Measurements from ENCODE around the gene SIM2. TPM values are rescaled to one million over a fixed set of nuclear protein-coding genes. Genes with fewer than 3 reads are reported as not detected.

Gene SIM2
- total and polyA plus RNA-seq, 2 experiments from 2014 or later, result 0.16 to 0.49 TPM

DNA sequence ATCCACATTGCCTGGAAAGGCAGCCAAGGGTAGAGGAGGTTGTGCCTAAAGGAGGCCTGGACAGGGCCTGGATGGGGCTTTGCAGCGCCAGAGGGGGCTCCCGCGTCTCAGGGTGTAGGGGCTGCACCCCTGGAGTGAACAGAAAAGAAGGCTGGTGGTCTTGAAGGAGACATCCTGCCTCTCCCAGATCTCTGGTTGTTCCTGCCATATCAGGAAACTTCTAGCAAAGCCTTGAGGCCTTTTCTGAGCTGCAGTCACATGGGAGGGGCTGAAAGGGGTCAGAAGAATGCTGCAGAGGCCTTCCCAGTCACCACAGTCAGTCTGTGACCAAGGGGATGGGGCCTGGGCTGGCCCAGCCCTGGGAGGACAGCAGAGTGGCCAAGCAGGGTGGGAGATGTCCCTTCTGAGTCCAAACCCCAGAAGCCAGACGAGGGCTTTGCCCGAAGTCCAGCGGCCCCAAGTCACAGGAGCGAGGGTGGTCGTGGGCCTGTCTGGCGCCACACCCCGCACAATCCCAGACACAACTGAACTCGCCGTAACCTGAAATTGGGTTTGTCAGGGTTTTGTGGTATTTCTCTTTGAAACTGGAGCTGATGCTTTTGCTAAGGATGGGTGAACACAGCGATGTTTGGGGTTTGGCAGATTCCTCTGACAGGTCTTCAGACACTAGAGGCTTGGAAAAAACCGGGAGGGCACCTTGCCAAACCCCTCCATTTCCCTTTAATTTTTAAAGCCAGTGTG is 29.6 kb downstream of the SIM2 start:
- Histone ChIP-seq H3K27me3 (ENCODE audit: insufficient read depth) (no peaks in the 10 kb centered on the region), H3K27ac (ENCODE audit: low read depth) (no peak overlapping the region), H3K4me2 (no peak overlapping the region), H3K36me3 (ENCODE audit: insufficient read depth) (no peaks in the 10 kb centered on the region), H3K9me2 (ENCODE audit: insufficient read depth) (no peaks in the 10 kb centered on the region), H3K4me3 (no peak overlapping the region), H3F3A (replicated peaks; ENCODE audit: low read depth) (no peaks in the 10 kb centered on the region), H4K20me1 (replicated peaks; ENCODE audit: insufficient read depth) (no peaks in the 10 kb centered on the region), H3K79me2 (replicated peaks; ENCODE audit: insufficient read depth) (no peaks in the 10 kb centered on the region), H3K4me1 (ENCODE audit: insufficient read depth) (no peaks in the 10 kb centered on the region), H2AFZ (0 out of 2 replicates have a peak overlapping the region, but pooled peaks have one; percentile 32)
- no peak overlapping the region for H3K27ac Mint-ChIP-seq
- H3K27me3 Mint-ChIP-seq (ENCODE audit: insufficient read depth, low read depth, poor library complexity), result peaks cover 2% of the 10 kb centered on the region
- TF ChIP-seq EZH2 (IDR thresholded peaks at IDR 0.05; ENCODE audit: low read depth, unreplicated experiment), result no peak
- H3K4me3 Mint-ChIP-seq, result no peak overlapping the region
- DNase-seq (ENCODE audit: low spot score), result no peak
- ATAC-seq, result no peak
- H3K9me3 Mint-ChIP-seq, result no peaks in the 10 kb centered on the region; the same call in 2 of the 3 replicates
- H3K36me3 Mint-ChIP-seq (ENCODE audit: low read depth), result no peaks in the 10 kb centered on the region
- no peaks in the 10 kb centered on the region for H3K4me1 Mint-ChIP-seq

DNA sequence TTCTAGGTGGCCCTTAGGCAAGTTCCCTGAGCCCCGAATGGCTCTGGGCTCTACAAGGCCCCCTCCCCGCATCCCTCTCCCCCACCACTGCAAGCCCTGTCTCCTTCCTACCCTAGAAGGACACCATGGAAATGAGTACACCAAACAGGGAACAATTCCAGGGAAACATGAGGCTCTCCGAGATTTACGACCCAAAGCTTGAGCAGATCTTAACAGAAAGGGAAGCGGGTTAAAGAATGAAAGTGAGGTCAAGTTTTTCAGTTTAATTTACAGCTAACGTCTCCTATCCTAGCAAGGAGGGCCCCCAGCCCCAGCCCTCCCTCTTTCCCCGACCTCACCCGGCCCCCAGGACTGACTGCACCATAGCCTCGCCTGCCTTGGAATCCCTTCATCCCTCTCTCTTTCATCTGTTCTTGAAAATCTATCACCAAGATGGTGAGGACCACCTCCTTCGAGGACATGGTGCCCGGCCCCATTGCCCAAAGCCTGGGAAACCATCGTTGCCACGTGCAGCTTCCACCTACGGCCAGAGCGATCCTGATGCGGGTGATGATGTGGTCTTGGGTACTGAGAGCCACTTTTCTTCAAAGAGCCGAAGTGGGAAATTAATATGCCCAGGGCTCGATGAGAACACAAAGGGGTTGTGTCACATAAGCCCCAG is 30.5 kb downstream of the SIM2 start:
- DNase-seq (ENCODE audit: low spot score) (no peak), ATAC-seq (no peak)
- Histone ChIP-seq H3K4me2 (no peak overlapping the region), H3K9me2 (ENCODE audit: insufficient read depth) (no peaks in the 10 kb centered on the region), H3K27me3 (ENCODE audit: insufficient read depth) (no peaks in the 10 kb centered on the region), H3F3A (replicated peaks; ENCODE audit: low read depth) (no peaks in the 10 kb centered on the region), H3K36me3 (ENCODE audit: insufficient read depth) (no peaks in the 10 kb centered on the region), H4K20me1 (replicated peaks; ENCODE audit: insufficient read depth) (no peaks in the 10 kb centered on the region), H3K79me2 (replicated peaks; ENCODE audit: insufficient read depth) (no peaks in the 10 kb centered on the region), H3K4me1 (ENCODE audit: insufficient read depth) (no peaks in the 10 kb centered on the region), H3K27ac (ENCODE audit: low read depth) (no peak overlapping the region), H3K4me3 (no peak overlapping the region), H2AFZ (no peak overlapping the region)
- no peaks in the 10 kb centered on the region for H3K36me3 Mint-ChIP-seq (ENCODE audit: low read depth)
- no peaks in the 10 kb centered on the region for H3K4me1 Mint-ChIP-seq
- no peaks in the 10 kb centered on the region for H3K27me3 Mint-ChIP-seq (ENCODE audit: insufficient read depth, low read depth, poor library complexity)
- no peak overlapping the region for H3K27ac Mint-ChIP-seq
- no peaks in the 10 kb centered on the region for H3K9me3 Mint-ChIP-seq
- H3K4me3 Mint-ChIP-seq, result no peak overlapping the region
- no peak for TF ChIP-seq STAT1 (IDR thresholded peaks at IDR 0.05; ENCODE audit: unreplicated experiment)
- TF ChIP-seq CREB1 (CRISPR knock-in tag; IDR thresholded peaks at IDR 0.05; ENCODE audit: low read depth), result no peak
- TF ChIP-seq, protein P1, sequence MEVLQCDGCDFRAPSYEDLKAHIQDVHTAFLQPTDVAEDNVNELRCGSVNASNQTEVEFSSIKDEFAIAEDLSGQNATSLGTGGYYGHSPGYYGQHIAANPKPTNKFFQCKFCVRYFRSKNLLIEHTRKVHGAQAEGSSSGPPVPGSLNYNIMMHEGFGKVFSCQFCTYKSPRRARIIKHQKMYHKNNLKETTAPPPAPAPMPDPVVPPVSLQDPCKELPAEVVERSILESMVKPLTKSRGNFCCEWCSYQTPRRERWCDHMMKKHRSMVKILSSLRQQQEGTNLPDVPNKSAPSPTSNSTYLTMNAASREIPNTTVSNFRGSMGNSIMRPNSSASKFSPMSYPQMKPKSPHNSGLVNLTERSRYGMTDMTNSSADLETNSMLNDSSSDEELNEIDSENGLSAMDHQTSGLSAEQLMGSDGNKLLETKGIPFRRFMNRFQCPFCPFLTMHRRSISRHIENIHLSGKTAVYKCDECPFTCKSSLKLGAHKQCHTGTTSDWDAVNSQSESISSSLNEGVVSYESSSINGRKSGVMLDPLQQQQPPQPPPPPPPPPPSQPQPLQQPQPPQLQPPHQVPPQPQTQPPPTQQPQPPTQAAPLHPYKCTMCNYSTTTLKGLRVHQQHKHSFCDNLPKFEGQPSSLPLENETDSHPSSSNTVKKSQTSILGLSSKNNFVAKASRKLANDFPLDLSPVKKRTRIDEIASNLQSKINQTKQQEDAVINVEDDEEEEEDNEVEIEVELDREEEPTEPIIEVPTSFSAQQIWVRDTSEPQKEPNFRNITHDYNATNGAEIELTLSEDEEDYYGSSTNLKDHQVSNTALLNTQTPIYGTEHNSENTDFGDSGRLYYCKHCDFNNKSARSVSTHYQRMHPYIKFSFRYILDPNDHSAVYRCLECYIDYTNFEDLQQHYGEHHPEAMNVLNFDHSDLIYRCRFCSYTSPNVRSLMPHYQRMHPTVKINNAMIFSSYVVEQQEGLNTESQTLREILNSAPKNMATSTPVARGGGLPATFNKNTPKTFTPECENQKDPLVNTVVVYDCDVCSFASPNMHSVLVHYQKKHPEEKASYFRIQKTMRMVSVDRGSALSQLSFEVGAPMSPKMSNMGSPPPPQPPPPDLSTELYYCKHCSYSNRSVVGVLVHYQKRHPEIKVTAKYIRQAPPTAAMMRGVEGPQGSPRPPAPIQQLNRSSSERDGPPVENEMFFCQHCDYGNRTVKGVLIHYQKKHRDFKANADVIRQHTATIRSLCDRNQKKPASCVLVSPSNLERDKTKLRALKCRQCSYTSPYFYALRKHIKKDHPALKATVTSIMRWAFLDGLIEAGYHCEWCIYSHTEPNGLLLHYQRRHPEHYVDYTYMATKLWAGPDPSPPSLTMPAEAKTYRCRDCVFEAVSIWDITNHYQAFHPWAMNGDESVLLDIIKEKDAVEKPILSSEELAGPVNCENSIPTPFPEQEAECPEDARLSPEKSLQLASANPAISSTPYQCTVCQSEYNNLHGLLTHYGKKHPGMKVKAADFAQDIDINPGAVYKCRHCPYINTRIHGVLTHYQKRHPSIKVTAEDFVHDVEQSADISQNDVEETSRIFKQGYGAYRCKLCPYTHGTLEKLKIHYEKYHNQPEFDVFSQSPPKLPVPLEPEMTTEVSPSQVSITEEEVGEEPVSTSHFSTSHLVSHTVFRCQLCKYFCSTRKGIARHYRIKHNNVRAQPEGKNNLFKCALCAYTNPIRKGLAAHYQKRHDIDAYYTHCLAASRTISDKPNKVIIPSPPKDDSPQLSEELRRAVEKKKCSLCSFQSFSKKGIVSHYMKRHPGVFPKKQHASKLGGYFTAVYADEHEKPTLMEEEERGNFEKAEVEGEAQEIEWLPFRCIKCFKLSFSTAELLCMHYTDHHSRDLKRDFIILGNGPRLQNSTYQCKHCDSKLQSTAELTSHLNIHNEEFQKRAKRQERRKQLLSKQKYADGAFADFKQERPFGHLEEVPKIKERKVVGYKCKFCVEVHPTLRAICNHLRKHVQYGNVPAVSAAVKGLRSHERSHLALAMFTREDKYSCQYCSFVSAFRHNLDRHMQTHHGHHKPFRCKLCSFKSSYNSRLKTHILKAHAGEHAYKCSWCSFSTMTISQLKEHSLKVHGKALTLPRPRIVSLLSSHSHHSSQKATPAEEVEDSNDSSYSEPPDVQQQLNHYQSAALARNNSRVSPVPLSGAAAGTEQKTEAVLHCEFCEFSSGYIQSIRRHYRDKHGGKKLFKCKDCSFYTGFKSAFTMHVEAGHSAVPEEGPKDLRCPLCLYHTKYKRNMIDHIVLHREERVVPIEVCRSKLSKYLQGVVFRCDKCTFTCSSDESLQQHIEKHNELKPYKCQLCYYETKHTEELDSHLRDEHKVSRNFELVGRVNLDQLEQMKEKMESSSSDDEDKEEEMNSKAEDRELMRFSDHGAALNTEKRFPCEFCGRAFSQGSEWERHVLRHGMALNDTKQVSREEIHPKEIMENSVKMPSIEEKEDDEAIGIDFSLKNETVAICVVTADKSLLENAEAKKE (CRISPR knock-in tag; IDR thresholded peaks at IDR 0.05), result no peak
- TF ChIP-seq, protein P2, sequence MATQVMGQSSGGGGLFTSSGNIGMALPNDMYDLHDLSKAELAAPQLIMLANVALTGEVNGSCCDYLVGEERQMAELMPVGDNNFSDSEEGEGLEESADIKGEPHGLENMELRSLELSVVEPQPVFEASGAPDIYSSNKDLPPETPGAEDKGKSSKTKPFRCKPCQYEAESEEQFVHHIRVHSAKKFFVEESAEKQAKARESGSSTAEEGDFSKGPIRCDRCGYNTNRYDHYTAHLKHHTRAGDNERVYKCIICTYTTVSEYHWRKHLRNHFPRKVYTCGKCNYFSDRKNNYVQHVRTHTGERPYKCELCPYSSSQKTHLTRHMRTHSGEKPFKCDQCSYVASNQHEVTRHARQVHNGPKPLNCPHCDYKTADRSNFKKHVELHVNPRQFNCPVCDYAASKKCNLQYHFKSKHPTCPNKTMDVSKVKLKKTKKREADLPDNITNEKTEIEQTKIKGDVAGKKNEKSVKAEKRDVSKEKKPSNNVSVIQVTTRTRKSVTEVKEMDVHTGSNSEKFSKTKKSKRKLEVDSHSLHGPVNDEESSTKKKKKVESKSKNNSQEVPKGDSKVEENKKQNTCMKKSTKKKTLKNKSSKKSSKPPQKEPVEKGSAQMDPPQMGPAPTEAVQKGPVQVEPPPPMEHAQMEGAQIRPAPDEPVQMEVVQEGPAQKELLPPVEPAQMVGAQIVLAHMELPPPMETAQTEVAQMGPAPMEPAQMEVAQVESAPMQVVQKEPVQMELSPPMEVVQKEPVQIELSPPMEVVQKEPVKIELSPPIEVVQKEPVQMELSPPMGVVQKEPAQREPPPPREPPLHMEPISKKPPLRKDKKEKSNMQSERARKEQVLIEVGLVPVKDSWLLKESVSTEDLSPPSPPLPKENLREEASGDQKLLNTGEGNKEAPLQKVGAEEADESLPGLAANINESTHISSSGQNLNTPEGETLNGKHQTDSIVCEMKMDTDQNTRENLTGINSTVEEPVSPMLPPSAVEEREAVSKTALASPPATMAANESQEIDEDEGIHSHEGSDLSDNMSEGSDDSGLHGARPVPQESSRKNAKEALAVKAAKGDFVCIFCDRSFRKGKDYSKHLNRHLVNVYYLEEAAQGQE (IDR thresholded peaks at IDR 0.05; ENCODE audit: unreplicated experiment), result no peak
- TF ChIP-seq EZH2 (IDR thresholded peaks at IDR 0.05; ENCODE audit: low read depth, unreplicated experiment), result no peak
- TF ChIP-seq, protein P3, sequence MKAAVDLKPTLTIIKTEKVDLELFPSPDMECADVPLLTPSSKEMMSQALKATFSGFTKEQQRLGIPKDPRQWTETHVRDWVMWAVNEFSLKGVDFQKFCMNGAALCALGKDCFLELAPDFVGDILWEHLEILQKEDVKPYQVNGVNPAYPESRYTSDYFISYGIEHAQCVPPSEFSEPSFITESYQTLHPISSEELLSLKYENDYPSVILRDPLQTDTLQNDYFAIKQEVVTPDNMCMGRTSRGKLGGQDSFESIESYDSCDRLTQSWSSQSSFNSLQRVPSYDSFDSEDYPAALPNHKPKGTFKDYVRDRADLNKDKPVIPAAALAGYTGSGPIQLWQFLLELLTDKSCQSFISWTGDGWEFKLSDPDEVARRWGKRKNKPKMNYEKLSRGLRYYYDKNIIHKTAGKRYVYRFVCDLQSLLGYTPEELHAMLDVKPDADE (IDR thresholded peaks at IDR 0.05), result no peak
- no peak for TF ChIP-seq POLR2AphosphoS5 (IDR thresholded peaks at IDR 0.05; ENCODE audit: low read depth)
- TF ChIP-seq JUNB (IDR thresholded peaks at IDR 0.05; ENCODE audit: unreplicated experiment), result no peak
- TF ChIP-seq ZNF331 (CRISPR knock-in tag; IDR thresholded peaks at IDR 0.05; ENCODE audit: low read depth), result no peak
- TF ChIP-seq ZNF114 (CRISPR knock-in tag; IDR thresholded peaks at IDR 0.05), result no peak
